ENCODE results near the gene TMEM190. TPM values are rescaled to one million over a fixed set of nuclear protein-coding genes. Genes with fewer than 3 reads are reported as not detected.

Gene TMEM190
- total and polyA plus RNA-seq, 9 of the 15 experiments (the other 6 are each of a cell fraction or from before 2014, with no cell fraction given): not detected

DNA sequence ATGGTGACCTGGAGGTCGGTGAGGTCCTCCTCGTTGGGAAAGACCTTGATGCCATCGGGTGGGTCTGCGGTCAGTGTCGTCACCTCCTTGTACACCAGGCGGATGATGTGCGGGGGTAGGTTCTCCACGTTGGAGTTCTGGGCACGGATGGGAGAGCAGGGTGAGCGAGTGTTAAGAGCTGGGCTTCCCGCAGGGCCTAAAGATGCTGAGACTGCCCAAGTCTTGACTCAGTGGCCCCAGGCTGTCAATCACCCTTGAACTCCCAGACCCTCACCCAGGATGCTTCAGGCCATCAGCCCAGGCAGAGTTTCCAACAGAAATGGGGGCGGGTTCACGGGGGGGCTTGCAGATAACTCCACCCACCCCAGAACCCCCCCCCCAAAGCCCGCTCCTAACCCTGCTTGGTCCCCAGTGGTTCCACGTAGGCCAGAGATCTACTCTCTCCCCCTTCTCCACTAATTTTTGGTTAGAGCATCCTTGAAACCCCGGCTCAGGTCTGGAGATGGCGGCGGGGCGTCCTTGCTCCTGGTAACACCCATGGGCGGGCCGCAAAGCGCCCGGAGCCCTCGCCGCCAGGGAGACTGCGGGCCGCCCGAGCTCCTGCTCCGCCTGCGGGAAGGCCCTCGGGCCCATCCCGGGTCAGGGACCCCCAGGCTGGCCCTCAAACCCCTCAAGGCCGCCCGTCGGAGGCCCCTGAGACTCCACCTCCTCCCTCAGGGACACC lies 30.4 kb downstream of the TMEM190 start:
- ChIA-PET CTCF (ENCODE audit: low intra/inter-chr PET ratio) (no interaction called here), POLR2A (interaction anchor here (0.6 to 6.6 kb wide), 44 partner anchors 10 to 766 kb away, joined by 3 to 195 read pairs (median 5); partner anchors contain the start of genes ISOC2, PPP1R12C, PPP6R1 and PTPRH)
- WGBS (ENCODE audit: insufficient coverage, low coverage, missing lambda C conversion rate): 3% methylated on average over 33 of the region's 35 CpGs
- in situ Hi-C loops (cut with MboI): no loop called here
- peak overlapping the region; percentile 96 for H3K4me2 ChIP-seq (ENCODE audit: insufficient read depth, low read length)
- peak overlapping the region; percentile 95 to 99 for H3K9ac ChIP-seq (ENCODE audit: insufficient read depth in 1 of 2, low read depth in 2 of 2, low read length in 2 of 2)
- peak overlapping the region; percentile 98 for H3K4me3 ChIP-seq
- peaks cover 19 to 45% of the 10 kb centered on the region in 2 experiments for H3K4me1 ChIP-seq (replicated peaks in 1 of 2; ENCODE audit: control insufficient read depth in 2 of 2, insufficient read depth in 2 of 2, low read length in 2 of 2)
- ATAC-seq (peak; percentile 35), DNase-seq (ENCODE audit: extremely low read depth in 1 of 4, low spot score in 3 of 4) (peak; percentile 44 to 83 (median 63)), FAIRE-seq (no peak)
- H3K79me2 ChIP-seq (ENCODE audit: control insufficient read depth, insufficient read depth, low read length): peaks cover 49% of the 10 kb centered on the region
- no peaks in the 10 kb centered on the region for H3K27me3 ChIP-seq (ENCODE audit: control insufficient read depth in 2 of 2, insufficient read depth in 2 of 2, low read length in 2 of 2)
- no peak overlapping the region for H2AFZ ChIP-seq (ENCODE audit: low read depth, low read length)
- H4K20me1 ChIP-seq (replicated peaks; ENCODE audit: control insufficient read depth, insufficient read depth, low read length): peaks cover 29% of the 10 kb centered on the region
- peaks cover 47% of the 10 kb centered on the region for H3K36me3 ChIP-seq (ENCODE audit: control insufficient read depth, insufficient read depth, low read length)
- H3K9me1 ChIP-seq (ENCODE audit: control insufficient read depth, insufficient read depth, low read length): peaks cover 6% of the 10 kb centered on the region
- intact Hi-C loops (cut with micrococcal nuclease): no loop called here
- peaks cover 18% of the 10 kb centered on the region for H3K9me3 ChIP-seq (replicated peaks; ENCODE audit: control insufficient read depth, insufficient read depth, low read depth, low read length)
- BruUV-seq (replicated peaks): no TSS peak
- peak overlapping the region; percentile 100 for H3K27ac ChIP-seq (ENCODE audit: extremely low read depth, low read depth, low read length)
- TF ChIP-seq, protein P1, sequence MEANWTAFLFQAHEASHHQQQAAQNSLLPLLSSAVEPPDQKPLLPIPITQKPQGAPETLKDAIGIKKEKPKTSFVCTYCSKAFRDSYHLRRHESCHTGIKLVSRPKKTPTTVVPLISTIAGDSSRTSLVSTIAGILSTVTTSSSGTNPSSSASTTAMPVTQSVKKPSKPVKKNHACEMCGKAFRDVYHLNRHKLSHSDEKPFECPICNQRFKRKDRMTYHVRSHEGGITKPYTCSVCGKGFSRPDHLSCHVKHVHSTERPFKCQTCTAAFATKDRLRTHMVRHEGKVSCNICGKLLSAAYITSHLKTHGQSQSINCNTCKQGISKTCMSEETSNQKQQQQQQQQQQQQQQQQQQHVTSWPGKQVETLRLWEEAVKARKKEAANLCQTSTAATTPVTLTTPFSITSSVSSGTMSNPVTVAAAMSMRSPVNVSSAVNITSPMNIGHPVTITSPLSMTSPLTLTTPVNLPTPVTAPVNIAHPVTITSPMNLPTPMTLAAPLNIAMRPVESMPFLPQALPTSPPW (CRISPR knock-in tag; IDR thresholded peaks at IDR 0.05): peak; percentile 62
- no peak for TF ChIP-seq ZNF764 (CRISPR knock-in tag; IDR thresholded peaks at IDR 0.05; ENCODE audit: low read depth)
- peak; percentile 12 for TF ChIP-seq CHD1 (IDR thresholded peaks at IDR 0.05; ENCODE audit: low read length)
- TF ChIP-seq SRF (CRISPR knock-in tag; IDR thresholded peaks at IDR 0.05): peak in 1 of 2 experiments; percentile 29; a peak in 1 of 4 replicates
- TF ChIP-seq, protein P2, sequence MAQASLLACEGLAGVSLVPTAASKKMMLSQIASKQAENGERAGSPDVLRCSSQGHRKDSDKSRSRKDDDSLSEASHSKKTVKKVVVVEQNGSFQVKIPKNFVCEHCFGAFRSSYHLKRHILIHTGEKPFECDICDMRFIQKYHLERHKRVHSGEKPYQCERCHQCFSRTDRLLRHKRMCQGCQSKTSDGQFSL (CRISPR knock-in tag; IDR thresholded peaks at IDR 0.05): no peak
- TF ChIP-seq, protein P2 (tag; IDR thresholded peaks at IDR 0.05): peak in 1 of 2 experiments; percentile 58; a peak in 1 of 4 replicates
- 0 out of 2 replicates have a peak, but pooled peaks have one; percentile 22 for TF ChIP-seq NR2C2 (CRISPR knock-in tag; IDR thresholded peaks at IDR 0.05)
- TF ChIP-seq NR2C2 (tag; IDR thresholded peaks at IDR 0.05): no peak
- 0 out of 2 replicates have a peak, but pooled peaks have one; percentile 17 for TF ChIP-seq HNRNPUL1 (IDR thresholded peaks at IDR 0.05; ENCODE audit: low read length)
- TF ChIP-seq SNRNP70 (optimal IDR thresholded peaks at IDR 0.05; ENCODE audit: low read depth, low read length): peak; percentile 83
- TF ChIP-seq ZNF561 (CRISPR knock-in tag; conservative IDR thresholded peaks at IDR 0.05): no peak
- TF ChIP-seq, protein P3, sequence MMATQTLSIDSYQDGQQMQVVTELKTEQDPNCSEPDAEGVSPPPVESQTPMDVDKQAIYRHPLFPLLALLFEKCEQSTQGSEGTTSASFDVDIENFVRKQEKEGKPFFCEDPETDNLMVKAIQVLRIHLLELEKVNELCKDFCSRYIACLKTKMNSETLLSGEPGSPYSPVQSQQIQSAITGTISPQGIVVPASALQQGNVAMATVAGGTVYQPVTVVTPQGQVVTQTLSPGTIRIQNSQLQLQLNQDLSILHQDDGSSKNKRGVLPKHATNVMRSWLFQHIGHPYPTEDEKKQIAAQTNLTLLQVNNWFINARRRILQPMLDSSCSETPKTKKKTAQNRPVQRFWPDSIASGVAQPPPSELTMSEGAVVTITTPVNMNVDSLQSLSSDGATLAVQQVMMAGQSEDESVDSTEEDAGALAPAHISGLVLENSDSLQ (IDR thresholded peaks at IDR 0.05): peak; percentile 67
- TF ChIP-seq, protein P4, sequence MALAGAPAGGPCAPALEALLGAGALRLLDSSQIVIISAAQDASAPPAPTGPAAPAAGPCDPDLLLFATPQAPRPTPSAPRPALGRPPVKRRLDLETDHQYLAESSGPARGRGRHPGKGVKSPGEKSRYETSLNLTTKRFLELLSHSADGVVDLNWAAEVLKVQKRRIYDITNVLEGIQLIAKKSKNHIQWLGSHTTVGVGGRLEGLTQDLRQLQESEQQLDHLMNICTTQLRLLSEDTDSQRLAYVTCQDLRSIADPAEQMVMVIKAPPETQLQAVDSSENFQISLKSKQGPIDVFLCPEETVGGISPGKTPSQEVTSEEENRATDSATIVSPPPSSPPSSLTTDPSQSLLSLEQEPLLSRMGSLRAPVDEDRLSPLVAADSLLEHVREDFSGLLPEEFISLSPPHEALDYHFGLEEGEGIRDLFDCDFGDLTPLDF (CRISPR knock-in tag; IDR thresholded peaks at IDR 0.05): 0 out of 2 replicates have a peak, but pooled peaks have one; percentile 20
- 0 out of 2 replicates have a peak, but pooled peaks have one; percentile 20 for TF ChIP-seq NR3C1 (CRISPR knock-in tag; IDR thresholded peaks at IDR 0.05)
- 0 out of 2 replicates have a peak, but pooled peaks have one; percentile 6 for TF ChIP-seq ZBTB7A (IDR thresholded peaks at IDR 0.05; ENCODE audit: borderline replicate concordance, control insufficient read depth, low read depth, low read length)

Data from K562 (cell line).